Epithelial cell of proximal tubule (primary cell): ENCODE measurements around the gene SLC39A12. TPM values are rescaled to one million over a fixed set of nuclear protein-coding genes. Genes with fewer than 3 reads are reported as not detected.

Source experiments
- DNase-seq: peaks from one replicate; pipeline ENCODE4 v3.0.0-alpha.2; 2011; ENCODE audit warnings: low read depth
- H3K4me3 ChIP-seq: 2 replicates; pipeline ENCODE4 v1.5.1; 2011; ENCODE audit warnings: low read depth, mild to moderate bottlenecking, low read length
- CTCF ChIP-seq: conservative IDR thresholded peaks from 2 replicates; pipeline ENCODE4 v1.5.1; 2012; ENCODE audit warnings: low read depth, mild to moderate bottlenecking, low read length
- total RNA-seq: library from RNA; depleted of rRNA; stranded (reverse); fragments of >200 nt; gene quantifications from 2 replicates; pipeline ENCODE4 v1.2.3, GENCODE V29; 2015

The SLC39A12 gene
- total RNA-seq, 1 donor from 2014 or later, result not detected

DNA sequence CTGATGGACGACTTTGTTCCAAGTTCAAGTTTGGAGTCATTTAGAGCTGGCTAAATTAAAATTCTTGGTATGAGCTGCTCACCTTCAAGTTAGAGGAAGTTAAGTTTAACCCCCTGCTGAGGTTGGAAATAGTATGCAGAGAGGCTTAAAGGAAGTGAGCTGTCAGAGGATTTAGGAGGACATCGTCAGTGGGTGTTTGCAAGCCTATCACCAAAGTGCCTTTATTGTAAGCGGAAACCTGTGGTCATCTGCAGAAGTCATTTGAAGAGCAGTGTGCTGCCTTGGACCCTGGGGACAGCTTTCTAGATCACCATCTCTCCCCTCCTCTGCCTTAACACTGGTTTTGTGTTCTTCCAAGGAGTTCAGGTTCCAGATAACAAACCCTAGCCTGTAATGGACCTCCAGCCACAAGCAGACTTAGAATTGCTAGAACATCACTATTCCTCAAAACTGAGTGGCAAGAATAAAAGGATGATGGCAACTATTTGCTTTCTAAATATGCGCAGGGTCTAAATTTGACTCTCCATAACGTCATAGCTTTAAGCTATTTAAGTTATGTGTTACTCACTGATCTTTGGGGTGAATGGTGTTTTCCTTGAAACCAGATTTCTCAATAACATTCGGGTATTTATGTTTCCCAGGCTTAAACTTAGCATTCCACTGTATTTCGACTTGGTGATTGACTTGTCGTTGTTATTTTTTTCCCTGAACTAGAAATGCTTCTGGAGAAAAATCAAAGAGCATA lies 93.4 kb downstream of the SLC39A12 start:
- no peak overlapping the region for H3K4me3 ChIP-seq
- DNase-seq, result no peak
- no peak for TF ChIP-seq CTCF

DNA sequence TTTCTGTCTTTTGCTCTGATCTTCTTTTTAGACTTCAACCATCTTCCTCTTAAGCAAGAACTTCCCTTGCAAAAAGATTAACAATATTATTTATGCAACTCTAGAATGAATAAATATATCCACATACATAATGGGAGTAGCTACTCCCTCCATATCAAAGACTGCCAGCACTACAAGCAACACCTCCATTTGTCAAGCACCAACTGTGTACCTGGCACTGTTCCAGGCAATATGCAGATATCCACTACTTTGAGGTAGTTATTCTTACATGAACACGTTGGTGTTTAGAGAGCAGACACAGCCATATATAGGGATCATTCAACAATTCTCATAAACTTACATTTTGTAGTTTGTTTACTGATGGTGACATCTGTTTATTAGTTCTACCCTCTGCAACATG lies 104.9 kb downstream of the SLC39A12 start:
- H3K4me3 ChIP-seq, result no peak overlapping the region
- TF ChIP-seq CTCF, result no peak
- DNase-seq, result no peak

DNA sequence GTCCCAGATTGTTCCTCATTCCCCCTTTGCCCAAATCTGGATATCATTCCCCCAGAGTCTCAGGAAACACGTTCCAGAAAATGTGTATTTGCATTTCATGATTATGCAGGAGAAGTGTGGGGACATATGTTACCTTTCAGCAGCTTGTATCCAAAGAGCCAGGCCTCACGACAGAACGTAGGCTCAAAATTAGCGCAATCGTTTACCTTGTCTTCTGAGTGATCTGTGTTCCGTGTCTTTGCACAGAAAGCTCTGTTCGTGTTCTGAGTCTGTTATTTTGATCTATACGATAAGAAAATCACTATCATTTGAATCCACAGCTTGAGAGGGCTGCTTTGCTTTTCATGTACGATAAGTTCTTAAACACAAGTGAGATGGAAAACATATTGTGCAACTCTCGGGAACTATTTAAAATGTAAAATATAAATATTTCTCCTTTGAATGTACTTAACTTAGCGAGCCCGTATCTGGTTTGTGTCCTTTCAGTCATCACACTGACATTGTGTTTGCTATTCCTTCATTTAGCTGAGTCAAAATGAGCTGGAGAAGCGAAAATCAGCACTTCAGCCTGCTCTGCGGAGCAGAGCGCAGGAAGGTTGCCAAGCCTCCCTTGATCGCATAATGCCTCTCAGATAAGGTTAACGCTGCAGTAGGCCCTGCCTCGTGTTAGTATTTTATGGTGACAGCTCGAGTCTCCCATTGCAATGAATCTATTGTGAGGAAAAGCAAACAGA lies 108.3 kb downstream of the SLC39A12 start:
- no peak for TF ChIP-seq CTCF
- no peak for DNase-seq
- H3K4me3 ChIP-seq, result no peak overlapping the region

- no peak for TF ChIP-seq CTCF
- no peak overlapping the region for H3K4me3 ChIP-seq
- DNase-seq, result no peak
These were observed 115.2 kb downstream of the SLC39A12 start for GRCh38 chr10:18066947-18067346.

DNA sequence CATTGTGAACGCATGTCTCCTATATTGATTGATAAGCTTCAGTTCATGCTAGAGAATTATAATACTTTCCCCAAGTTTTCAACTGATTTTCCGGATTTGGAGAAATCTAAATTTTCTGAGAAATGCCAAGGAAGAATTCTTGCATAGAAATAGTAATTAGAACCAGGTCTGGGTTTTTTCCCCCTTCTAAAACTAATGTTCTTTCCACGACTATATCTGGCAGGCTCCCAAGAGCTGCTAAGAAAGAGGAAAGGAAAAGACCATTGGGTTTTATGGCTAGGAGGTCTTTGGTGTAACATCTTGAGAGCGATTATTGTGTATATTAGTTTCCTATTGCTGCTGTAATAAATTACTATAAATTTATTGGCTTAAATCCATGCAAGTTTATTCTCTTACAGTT lies 116.7 kb downstream of the SLC39A12 start:
- no peak for TF ChIP-seq CTCF
- no peak overlapping the region for H3K4me3 ChIP-seq
- no peak for DNase-seq

DNA sequence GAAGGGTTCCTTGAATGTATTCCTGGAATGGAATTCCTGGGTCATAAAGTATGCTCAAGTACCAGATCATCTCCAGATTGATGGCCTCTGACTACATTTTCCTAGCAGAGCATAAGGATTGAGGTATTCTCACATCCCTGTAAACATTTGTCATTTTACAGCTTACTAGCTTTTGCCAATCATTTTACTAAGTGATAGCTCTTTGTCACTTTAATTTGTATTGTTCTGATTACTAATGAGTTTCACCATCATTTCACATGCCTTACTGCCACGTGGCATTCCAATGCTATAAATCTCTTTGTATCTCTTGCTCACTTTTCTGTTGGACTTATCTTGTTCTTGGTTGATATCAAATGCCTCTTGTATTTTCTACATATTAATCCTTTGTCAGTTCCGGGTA lies 119.9 kb downstream of the SLC39A12 start:
- H3K4me3 ChIP-seq, result no peak overlapping the region
- DNase-seq, result no peak
- no peak for TF ChIP-seq CTCF

DNA sequence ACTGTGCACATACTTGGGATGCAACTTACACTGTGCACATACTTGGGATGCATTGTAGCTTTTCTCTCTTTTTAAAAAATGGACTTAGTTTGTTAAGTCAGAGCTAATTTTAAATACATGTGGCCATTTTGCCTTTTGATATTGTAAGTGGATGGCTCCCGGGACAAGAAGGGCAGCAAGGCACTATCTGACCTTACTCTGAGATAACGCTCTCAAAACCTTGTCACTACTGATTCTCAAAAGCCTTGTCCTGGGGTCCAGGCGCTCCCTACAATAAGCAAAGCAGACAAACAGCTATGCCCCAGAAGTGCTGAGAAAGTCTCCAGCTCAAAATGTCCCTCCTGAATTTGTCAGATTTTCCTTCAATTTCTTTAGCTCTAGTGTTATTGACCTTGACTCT lies 121.6 kb downstream of the SLC39A12 start:
- DNase-seq, result no peak
- no peak overlapping the region for H3K4me3 ChIP-seq
- no peak for TF ChIP-seq CTCF
